Right renal cortex interstitium (tissue), 3 donors: Measurements from ENCODE around the gene LRP1B. TPM values are rescaled to one million over a fixed set of nuclear protein-coding genes. Genes with fewer than 3 reads are reported as not detected.
"Not testable (repeated sequence)": the region's sequence is repeated elsewhere in the genome, so short reads cannot be mapped to it uniquely, and the experiment has no call there.

Source experiments
- DNase-seq, 3 donors: peaks; one replicate each; pipeline ENCODE4 v3.0.0-alpha.2; 2013; ENCODE audit warnings: low read depth in 3 of 3, low spot score in 2 of 3
- polyA plus RNA-seq, 3 donors: library from polyadenylated mRNA; unstranded; fragments of 120-200 nt; gene quantifications; one replicate each; pipeline ENCODE4 v1.2.1, GENCODE V29; 2013; ENCODE audit not compliant: insufficient read length in 3 of 3

LRP1B gene
- polyA plus RNA-seq, 3 donors = 0.85 to 0.90 (median 0.88) TPM

DNA sequence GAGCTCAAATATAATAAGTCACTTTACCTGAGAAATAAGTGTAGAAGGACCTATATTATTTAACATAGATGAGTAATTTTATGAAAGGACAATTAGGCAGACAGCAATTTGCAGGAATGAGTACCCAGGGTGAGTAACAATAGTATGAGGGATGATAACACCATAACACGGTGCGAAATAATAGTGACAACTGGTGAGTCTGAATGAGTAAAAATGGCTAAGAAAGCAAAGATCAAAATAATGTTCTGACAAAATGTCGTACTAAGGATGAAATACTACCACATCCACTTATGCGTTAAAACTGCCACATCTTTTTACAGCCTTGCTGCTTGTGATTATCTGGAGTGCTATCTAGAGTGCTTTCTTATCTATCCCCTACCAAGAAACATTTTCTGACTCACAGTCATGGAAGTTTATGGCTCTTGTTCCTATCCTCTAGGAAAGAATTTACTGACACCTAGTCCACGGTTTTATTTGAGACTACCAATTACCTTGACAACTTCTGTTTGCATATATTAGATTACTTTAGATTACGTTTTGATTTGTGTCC is 929.7 kb downstream of the LRP1B start:
- no peak for DNase-seq

DNA sequence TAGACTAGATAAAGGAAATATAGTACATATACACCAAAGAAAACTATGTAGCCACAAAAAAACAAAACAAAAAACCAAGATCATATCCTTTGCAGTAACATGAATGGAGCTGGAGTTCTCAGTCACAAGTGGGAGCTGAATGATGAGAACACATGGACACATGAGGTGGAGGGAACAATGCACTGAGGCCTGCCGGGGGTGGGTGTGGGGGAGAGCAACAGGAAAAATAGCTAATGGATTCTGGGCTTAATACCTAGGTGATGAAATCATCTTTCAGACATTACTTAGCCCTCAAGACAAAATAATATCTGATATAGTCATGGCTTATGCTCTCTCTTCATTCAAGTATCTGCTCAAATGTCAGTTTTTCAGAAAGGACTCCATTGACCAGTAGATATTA is 930.6 kb downstream of the LRP1B start:
- no peak for DNase-seq

DNA sequence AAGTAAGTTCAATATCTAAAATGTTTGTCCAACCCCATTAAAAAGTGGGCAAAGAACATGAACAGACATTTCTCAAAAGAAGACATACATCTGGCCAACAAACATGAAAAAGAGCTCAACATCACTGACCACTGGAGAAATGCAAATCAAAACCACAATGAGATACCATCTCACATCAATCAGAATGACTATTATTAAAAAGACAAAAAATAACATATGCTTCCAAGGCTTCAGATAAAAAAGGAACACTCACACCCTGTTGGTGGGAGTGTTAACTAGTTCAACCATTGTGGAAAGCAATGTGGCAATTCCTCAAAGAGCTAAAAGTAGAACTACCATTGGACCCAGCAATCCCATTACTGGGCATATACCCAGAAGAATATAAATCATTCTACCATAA is 931.1 kb downstream of the LRP1B start:
- no peak for DNase-seq

DNA sequence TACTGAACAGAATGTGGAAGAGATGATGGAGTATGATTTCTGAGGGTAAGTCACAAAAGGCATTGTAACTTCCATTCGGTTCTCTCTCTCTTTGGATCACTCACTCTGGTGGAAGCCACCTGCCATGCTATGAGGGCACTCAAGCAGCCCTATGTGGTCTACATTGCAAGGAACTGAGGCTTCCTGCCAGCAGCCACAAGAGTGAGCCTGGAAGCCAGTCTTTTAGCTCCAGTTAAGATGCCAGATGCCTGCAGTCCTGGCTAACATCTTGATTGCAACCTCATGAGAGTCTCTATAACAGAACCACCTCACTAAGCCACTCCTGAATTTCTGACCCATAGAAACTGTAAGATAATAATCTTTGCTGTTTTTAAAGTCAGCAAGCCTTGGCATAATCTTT is 935.7 kb downstream of the LRP1B start:
- DNase-seq = no peak

DNA sequence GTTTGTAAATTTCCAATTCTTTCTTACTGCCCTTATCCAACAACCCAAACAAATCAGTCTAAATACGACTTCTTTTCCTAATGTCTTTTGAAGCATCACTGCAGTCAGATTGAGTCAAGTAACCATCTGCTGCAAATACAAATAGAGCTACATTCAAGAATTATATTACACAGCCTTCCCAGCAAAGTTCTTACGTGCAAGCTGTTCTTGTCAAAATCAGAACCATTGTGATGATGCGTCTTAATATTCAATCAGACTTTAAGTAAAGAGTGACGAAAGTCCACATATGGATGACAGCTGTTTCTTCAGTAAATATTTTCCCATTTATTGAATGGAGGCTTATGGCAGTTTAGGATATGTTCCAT is 943.8 kb downstream of the LRP1B start:
- DNase-seq = no peak

DNA sequence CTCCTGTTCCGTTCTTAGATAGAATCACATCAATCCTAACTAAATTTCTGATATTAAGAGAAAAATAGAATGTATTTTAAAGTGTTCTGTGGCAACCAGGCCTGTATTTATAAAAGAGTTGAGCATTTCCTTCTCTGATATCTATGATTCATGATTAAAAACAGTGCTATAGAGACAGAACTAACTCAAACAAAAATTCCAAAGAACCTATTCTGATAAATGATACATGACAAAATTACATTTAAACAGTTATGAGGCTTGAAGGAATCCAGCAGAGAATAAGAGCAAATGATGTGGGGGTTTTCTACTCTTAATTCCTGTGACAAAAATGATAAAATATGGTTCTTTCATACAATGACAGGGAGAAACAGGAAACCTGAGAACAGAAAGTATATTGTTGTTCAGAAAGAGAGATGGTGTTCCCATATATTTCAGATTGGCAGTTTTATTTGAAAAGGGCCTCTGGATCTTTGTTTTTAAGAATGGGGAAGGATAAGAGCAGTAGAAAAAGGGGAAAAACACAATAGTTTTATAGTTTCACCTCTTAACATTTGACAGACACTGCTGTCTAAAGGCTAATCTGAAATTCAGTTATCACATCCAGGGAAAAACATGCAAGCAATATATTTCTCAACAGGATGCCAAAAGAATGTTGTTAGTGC is 944.3 kb downstream of the LRP1B start:
- no peak for DNase-seq

DNA sequence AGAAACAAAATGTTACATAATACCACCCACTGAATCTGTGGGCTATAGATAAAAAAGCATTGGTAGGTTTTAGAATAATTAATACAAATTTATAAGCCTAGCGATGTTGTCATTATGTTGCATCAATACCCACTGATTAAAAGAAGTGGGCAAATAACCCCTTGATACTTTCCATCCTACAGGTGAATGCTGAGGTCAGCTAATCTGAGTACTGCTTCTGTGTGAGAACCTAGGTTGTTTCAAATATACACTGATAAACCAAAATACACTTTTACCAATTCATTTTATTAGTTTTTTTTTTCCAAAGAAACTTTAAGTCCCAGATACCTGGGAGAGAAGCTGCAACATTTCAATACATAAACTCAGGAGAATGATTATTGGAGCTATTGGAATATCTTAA is 948.6 kb downstream of the LRP1B start:
- no peak for DNase-seq

DNA sequence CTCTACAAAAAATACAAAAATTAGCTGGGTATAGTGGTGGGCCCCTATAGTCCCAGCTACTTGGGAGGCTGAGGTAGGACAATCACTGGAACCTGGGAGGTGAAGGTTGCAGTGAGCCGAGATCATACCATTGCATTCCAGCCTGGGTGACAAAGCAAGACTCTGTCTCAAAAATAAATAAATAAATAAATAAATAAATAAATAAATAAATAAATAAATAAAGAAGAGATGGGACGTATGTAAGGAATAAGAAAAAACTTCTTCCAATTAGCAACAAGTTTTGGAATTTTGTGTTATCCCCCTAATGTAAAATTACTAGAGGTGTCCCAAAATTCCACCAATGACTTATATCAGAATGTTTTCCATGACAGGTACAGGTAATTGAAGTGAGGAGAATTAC is 961.7 kb downstream of the LRP1B start:
- not testable (repeated sequence) for DNase-seq

DNA sequence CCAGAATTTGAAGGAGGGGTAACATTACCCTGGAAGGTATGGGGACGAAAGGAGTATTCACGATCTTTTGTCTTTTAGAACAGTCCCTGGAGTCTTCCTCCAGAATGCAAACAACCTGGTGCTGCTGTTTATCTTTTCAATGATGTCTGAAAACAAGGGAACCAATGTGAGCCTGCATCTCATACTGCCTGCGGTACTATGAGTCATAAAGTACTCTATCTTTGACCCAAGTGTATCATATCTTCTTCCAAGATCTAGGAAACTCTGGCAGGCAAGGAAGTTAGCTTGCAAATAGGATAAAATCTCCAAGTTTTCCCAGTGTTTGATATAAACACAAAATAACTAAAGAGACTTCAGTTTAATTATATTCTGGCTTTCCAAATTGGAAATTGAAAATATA is 968.5 kb downstream of the LRP1B start:
- no peak for DNase-seq

DNA sequence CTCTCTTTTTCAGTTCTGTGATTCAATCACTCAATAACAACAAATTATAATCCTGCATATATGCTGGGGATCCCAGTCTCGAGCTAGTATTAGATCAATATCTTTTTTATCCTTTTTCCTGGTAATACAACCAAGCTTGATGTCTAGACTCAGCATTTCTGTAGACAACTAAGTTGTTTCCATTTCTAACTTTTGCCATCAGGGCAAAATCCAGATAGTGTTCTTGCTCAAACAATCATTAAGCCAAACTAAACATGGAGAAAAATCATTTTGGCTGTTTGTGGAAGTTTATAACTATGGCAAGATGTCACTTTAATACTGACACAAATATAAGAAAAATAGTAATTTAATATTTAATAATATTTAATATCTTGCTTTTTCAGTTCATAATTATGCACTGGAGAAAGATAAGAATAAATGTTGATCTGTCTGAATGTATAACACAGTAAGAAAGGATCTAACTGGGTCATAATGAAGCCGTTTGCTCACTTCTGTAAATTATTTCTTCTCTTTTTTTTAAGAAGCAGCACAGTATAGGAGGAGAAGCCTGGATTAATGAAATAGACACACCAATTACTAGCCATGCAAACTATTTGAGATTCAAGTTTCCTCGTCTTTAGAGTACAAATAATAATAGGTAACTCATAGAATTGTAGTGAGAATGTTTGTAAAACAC is 979.1 kb downstream of the LRP1B start:
- no peak for DNase-seq

DNA sequence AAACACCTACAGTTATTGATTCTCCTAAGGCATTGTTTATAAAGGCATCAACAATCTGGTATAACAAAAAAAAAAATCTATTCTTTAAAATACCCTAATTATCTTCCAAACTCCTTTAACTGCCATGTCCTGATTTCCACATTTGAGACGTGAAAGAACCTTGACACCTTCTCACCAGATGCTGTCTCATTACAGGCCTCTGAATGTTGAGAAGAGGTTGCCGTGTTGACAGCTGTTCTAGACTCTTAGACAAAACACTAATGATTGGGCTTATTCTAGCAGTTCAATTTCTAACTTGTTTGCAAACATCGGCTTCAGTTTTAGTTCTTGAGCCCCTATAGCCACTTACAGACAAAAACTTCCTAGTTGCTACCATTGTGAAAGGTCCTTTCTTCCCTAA is 988.8 kb downstream of the LRP1B start:
- no peak for DNase-seq

DNA sequence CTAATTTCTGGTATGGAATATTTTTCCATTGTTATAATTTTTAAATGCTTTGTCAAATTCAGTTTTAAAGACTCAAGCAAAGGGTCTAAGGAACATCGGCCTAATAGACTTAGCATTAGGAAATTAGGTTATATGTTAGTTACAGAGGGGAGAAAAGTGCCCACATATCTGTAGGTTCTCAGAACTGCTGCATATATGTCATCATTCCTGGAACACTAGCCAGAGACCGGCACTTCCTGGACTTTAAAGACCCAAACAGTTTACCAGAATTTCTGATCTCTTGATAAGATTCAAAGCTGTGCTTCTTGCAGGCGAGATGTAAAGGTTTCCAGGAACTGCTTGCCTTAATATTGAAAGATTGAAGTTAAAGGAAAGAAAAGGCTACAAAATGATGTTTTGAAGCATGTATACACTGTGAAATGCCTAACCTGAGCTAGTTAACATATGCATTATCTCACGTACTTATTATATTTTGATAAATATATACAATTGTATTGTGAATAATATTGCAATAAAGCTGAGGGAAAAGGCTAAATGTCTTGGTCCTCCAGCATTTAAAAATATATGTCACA is 993.6 kb downstream of the LRP1B start:
- no peak for DNase-seq

DNA sequence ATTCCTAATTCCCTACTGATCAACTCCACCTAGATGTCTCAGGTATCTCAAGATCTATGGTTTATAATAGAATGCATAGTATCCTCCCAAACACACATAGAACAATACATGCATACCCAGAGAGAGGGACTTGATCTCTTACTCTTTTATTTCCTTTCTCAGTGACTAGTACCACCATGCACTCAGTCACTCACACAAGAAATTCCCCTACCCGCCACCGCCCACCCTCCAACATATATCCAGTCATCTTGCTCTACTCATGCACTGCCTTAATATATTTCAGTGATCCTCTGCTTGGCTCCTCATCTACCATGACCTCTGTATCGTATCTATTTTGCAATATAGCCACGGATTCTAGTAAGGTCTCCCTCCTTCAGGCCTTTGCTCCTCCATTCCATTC is 996.9 kb downstream of the LRP1B start:
- DNase-seq = no peak

DNA sequence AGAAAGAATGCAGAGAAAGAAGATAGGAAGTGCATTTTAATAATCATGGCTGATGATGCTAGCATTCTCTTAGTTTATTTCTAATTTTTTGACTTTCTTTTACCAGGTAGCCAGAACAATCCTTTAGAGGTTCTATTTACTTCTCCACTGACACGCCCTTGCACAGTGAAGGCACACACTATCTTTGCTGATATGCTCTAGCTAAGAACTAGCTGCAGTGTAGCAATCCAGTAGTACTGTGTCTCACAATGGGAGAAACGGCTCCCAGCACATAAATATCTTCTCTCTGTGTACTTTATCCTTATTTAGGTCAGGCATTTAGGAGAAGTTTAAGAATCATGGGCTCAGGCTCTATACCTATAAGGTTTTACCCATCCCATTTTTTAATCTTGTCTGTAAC is 1005.4 kb downstream of the LRP1B start:
- no peak for DNase-seq

DNA sequence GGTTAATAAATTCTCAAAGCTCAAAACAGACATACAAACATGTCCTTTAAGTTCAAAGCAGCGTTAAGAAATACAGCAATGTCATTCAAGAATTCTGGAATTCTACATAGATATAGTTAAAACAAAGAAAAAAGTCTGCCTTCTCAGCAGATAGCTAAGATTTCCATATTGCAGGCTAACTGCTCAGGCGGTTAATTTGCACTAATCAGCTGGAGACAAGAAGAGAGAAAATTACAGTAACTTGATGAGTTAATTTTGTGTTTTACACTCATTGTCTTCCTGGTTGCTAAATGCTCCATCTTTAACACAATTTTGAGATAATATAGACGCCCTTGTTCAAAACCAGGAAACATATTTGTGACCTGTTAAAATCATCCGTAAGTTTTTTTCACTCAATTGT is 1012.0 kb downstream of the LRP1B start:
- DNase-seq = no peak

DNA sequence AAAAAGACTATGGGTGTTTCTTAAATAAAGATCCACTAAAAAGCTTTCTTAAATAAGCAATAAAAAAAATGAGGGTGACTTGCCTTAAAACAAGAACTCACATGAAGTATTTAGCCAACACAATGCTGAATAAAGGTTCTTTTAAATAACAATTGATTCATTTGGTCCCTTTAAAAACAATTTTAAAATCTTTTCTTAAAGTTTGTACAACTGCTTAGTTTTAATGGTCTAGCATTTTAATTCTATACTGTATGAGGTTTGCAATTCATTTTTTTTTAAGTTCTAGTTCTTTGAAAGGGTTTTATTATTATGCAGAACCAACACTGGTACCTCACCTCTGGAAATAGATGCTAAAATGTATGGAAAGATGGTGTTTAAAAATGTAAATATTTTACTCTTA is 1017.5 kb downstream of the LRP1B start:
- no peak for DNase-seq

DNA sequence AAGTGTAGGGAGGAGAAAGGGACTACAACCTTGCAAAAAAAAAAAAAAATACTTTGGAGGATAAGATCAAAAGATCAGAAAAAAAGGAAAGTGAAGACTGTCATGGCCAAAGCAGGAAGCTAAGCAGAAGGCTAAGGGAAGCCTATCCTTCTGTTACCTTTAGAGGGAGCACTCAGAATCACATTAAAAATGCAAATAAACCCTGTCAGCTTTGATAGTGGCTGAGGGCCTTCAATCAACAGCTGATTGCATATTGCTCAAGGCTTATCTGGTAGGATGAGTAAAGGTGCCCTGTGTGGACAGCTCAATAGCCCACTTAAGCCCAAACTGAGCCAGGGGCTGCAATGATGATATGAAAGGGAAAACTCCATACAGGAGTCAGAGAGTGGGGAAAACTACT is 1021.2 kb downstream of the LRP1B start:
- DNase-seq = no peak

DNA sequence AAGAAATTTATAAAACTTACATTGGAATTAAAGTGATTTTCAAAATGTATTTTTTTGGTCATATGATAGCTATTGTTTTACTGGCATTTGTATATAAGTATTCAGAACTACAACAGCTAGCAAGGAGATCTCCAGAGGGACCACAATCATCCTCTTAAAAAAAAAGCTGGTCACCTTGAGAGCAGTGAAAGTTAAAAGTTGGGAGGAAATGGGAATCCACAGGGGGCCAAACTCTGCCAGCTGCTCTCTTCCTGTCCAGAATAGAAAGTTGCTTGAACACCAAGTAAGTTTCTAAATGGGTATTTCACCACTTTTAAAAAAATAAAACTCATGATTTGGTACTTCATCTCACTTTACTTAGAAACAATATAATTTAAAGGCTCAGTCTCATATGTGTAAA is 1025.1 kb downstream of the LRP1B start:
- DNase-seq = no peak

DNA sequence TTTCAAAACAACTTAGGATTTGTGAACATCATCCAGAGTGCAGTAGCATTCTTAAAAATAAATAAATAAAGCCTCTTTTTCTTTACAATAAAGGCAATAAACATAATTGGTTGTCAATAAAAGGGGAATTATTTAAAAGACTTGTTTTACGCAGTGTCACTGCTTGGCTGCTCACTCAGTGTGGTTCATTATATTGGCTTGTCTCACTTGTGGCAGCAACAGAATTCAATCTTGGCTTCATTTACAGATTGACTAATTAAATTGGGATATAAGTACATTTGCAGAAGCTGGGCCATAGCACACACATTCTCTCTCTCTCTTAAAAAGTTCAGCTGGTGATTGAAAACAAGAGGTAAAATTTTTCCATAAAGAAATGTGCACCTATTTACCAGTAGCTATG is 1027.6 kb downstream of the LRP1B start:
- DNase-seq = no peak

DNA sequence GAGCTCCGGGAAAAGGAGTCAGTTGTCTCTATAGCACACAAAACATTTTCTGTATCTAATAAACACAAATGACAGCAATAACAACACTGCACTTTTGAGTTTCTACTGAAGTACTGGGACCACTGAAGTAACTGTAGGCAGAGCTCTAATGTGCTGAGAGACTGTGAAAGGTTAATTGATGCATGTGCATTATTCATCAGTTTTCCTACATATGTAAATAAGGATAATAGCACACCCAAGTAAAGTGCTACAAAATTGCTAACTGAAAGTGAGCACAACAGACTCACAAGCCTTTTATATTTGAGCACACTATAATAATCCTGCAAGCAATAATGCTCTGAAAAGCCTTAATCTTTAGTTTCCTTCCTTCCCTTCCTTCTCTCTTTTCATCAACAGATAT is 1051.6 kb downstream of the LRP1B start:
- DNase-seq = no peak

DNA sequence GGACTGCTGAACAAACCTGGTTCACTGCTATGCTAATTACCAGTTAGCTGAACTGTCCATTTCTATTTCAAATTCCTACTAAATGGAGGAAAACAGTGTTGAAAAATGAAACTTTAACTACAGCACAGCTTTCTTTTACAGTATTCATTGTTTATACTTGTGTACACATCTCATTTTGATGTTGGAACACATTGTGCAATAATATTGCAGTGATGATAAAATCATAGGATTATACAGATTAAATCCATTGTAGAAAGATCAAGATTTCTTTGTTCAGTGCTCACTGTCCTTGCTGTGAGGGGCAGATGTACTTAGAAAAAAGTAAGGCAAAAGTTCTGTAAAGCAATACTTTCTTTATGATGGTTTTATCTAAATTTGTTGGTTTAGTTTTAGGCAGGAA is 1055.1 kb downstream of the LRP1B start:
- no peak for DNase-seq

DNA sequence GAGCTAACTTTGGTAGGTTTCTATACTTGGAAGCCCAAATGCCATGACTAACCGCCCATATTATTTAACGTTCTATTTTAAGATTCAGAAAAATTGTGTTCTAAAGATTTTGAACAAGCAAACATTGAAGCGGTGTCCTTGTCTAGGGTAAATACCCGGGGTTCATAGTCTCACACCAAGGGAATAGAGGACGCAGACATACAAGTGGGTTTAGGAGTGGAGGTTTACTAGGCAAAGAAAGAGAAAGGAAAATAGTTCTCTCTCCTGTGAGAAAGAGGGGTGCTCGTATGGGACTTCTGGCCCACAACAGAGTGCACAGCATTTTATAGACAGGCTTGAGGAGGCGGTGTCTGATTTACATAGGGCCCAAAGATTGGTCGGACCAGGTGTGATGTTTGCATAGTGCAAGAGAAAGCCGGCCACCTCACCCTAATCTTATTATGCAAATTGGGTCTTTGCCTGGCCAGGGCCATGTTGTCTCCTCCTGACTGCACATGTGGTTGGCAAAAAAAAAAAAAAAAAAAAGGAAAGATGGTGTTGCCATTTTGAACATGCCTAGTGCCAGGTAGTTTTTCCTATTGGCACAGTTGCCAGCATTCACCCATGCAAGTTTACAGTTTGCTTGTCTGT is 1062.6 kb downstream of the LRP1B start:
- no peak for DNase-seq
